DND-41 (cell line): ENCODE data around the gene RBM20.
A peak's percentile ranks its signal among the peaks of the same experiment; 100 is the strongest.

Experiments used
- ATAC-seq: fragments of 200-7000 bp; cut with Tn5 transposase; 3 replicates; pipeline ENCODE4 v1.9.1; 2021; ENCODE audit warnings: low read depth; ENCODE audit not compliant: insufficient read depth
- DNase-seq: peaks from one replicate; pipeline ENCODE4 v3.0.0-alpha.2; 2020
- H2AFZ ChIP-seq: 2 replicates; pipeline ENCODE4 v1.6.0; 2012; ENCODE audit warnings: low read depth, low read length
- H3K27ac ChIP-seq: 2 replicates; pipeline ENCODE4 v1.5.1; 2012; ENCODE audit warnings: low read length, inconsistent platforms
- H3K27me3 ChIP-seq: fragments of 200-600 bp; sonication (generic); 2 replicates; pipeline ENCODE4 v1.6.0; 2012; ENCODE audit warnings: low read length, mild to moderate bottlenecking, inconsistent platforms; ENCODE audit not compliant: insufficient read depth, poor library complexity
- H3K36me3 ChIP-seq: 2 replicates; pipeline ENCODE4 v1.5.1; 2012; ENCODE audit warnings: low read length, inconsistent platforms; ENCODE audit not compliant: insufficient read depth
- H3K4me1 ChIP-seq: 2 replicates; pipeline ENCODE4 v1.5.1; 2012; ENCODE audit warnings: mild to moderate bottlenecking, low read length; ENCODE audit not compliant: insufficient read depth
- H3K4me2 ChIP-seq: 2 replicates; pipeline ENCODE4 v1.6.0; 2012; ENCODE audit warnings: mild to moderate bottlenecking, moderate library complexity, low read length, inconsistent platforms; ENCODE audit not compliant: insufficient read depth
- H3K4me3 ChIP-seq, 2 experiments: fragments of 200-600 bp in 1 of 2; shearing (Covaris generic) in 1 of 2; 2 replicates each; pipeline ENCODE4 v1.5.1; 2012 to 2016; ENCODE audit warnings: inconsistent platforms in 2 of 2, low read length in 2 of 2, mild to moderate bottlenecking in 2 of 2, low read depth in 1 of 2, moderate library complexity in 1 of 2
- H3K79me2 ChIP-seq: 2 replicates; pipeline ENCODE4 v1.6.0; 2012; ENCODE audit warnings: low read length, inconsistent platforms; ENCODE audit not compliant: insufficient read depth
- H3K9ac ChIP-seq: 2 replicates; pipeline ENCODE4 v1.6.0; 2012; ENCODE audit warnings: low read depth, mild to moderate bottlenecking, inconsistent platforms, low read length, moderate library complexity
- H3K9me3 ChIP-seq: 2 replicates; pipeline ENCODE4 v1.5.1; 2012; ENCODE audit warnings: low read length, moderate library complexity, mild to moderate bottlenecking, inconsistent platforms; ENCODE audit not compliant: insufficient read depth, severe bottlenecking
- H4K20me1 ChIP-seq: 2 replicates; pipeline ENCODE4 v1.6.0; 2012; ENCODE audit warnings: low read length; ENCODE audit not compliant: insufficient read depth
- EZH2 ChIP-seq: IDR thresholded peaks from 3 replicates; pipeline ENCODE4 v1.6.1; 2012; ENCODE audit warnings: borderline replicate concordance, low read depth, mild to moderate bottlenecking, moderate library complexity, low read length, inconsistent platforms; ENCODE audit not compliant: severe bottlenecking
- TF ChIP-seq, protein P1 (sequence below): IDR thresholded peaks from 2 replicates; pipeline ENCODE4 v1.5.1; 2012; ENCODE audit warnings: borderline replicate concordance, low read length, moderate library complexity, mild to moderate bottlenecking; ENCODE audit not compliant: poor library complexity, severe bottlenecking; ENCODE audit errors: extremely low read depth

Gene RBM20

GRCh38 chr10:110617425-110618229 lies 26.5 kb upstream of the RBM20 start:
- no peak for DNase-seq
- Histone ChIP-seq H3K4me2 (no peak overlapping the region), H3K4me3 (no peak overlapping the region), H4K20me1 (no peaks in the 10 kb centered on the region), H3K9ac (no peak overlapping the region), H3K79me2 (no peaks in the 10 kb centered on the region), H3K9me3 (no peaks in the 10 kb centered on the region), H3K27ac (no peak overlapping the region), H2AFZ (no peak overlapping the region), H3K27me3 (no peaks in the 10 kb centered on the region), H3K36me3 (no peaks in the 10 kb centered on the region), H3K4me1 (no peaks in the 10 kb centered on the region)
- no peak for TF ChIP-seq EZH2
- TF ChIP-seq, protein P1, sequence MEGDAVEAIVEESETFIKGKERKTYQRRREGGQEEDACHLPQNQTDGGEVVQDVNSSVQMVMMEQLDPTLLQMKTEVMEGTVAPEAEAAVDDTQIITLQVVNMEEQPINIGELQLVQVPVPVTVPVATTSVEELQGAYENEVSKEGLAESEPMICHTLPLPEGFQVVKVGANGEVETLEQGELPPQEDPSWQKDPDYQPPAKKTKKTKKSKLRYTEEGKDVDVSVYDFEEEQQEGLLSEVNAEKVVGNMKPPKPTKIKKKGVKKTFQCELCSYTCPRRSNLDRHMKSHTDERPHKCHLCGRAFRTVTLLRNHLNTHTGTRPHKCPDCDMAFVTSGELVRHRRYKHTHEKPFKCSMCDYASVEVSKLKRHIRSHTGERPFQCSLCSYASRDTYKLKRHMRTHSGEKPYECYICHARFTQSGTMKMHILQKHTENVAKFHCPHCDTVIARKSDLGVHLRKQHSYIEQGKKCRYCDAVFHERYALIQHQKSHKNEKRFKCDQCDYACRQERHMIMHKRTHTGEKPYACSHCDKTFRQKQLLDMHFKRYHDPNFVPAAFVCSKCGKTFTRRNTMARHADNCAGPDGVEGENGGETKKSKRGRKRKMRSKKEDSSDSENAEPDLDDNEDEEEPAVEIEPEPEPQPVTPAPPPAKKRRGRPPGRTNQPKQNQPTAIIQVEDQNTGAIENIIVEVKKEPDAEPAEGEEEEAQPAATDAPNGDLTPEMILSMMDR = no peak
- peak; percentile 39; the same call in 1 of the 3 replicates for ATAC-seq

GRCh38 chr10:110618230-110618610 lies 25.9 kb upstream of the RBM20 start:
- Histone ChIP-seq H3K4me2 (no peak overlapping the region), H3K4me1 (no peaks in the 10 kb centered on the region), H2AFZ (no peak overlapping the region), H3K27ac (no peak overlapping the region), H3K27me3 (no peaks in the 10 kb centered on the region), H3K9me3 (no peaks in the 10 kb centered on the region), H3K9ac (no peak overlapping the region), H3K36me3 (no peaks in the 10 kb centered on the region), H3K4me3 (no peak overlapping the region), H3K79me2 (no peaks in the 10 kb centered on the region), H4K20me1 (no peaks in the 10 kb centered on the region)
- no peak for DNase-seq
- TF ChIP-seq EZH2 = no peak
- TF ChIP-seq, protein P1 = no peak
- no peak for ATAC-seq

- ATAC-seq (no peak), DNase-seq (no peak)
- Histone ChIP-seq H3K79me2 (no peaks in the 10 kb centered on the region), H3K9ac (no peak overlapping the region), H3K4me3 (no peak overlapping the region), H2AFZ (no peak overlapping the region), H3K36me3 (no peaks in the 10 kb centered on the region), H4K20me1 (no peaks in the 10 kb centered on the region), H3K4me1 (no peaks in the 10 kb centered on the region), H3K27me3 (no peaks in the 10 kb centered on the region), H3K27ac (no peak overlapping the region), H3K9me3 (no peaks in the 10 kb centered on the region), H3K4me2 (no peak overlapping the region)
- no peak for TF ChIP-seq EZH2
- TF ChIP-seq, protein P1 = no peak
Observed at GRCh38 chr10:110619514-110620397, 24.4 kb upstream of the RBM20 start.
